ENCODE data around the gene ADAM19.
"Not testable (repeated sequence)": the region's sequence is repeated elsewhere in the genome, so short reads cannot be mapped to it uniquely, and the experiment has no call there.

The ADAM19 gene

GRCh38 chr5:157429920-157430319 is 145.7 kb downstream of the ADAM19 start:
- not testable (repeated sequence) for H3K4me1 ChIP-seq (ENCODE audit: control insufficient read depth in 1 of 2, insufficient read depth in 2 of 2, low read length in 2 of 2); H3K27me3 ChIP-seq (ENCODE audit: low read depth, low read length); H3K36me3 ChIP-seq (ENCODE audit: control insufficient read depth in 1 of 2, insufficient read depth in 2 of 2, low read length in 2 of 2); H3K4me3 ChIP-seq (ENCODE audit: low read depth in 1 of 2, low read length in 2 of 2); H3K9me3 ChIP-seq (ENCODE audit: control insufficient read depth in 1 of 2, low read length in 2 of 2); H3K27ac ChIP-seq (ENCODE audit: low read length)
